Measurements from ENCODE around the gene ZBTB8A. TPM values are rescaled to one million over a fixed set of nuclear protein-coding genes. Genes with fewer than 3 reads are reported as not detected.

The ZBTB8A gene
- 10.1 TPM for total RNA-seq

GRCh38 chr1:32538887-32539583 is at the start of gene ZBTB8A:
Gene ZBTB8A, plus strand, starts transcription at chr1:32539427. Its CDS starts 53,505 bp downstream, at chr1:32592932.
- Histone ChIP-seq H3K4me1 (peaks cover 10% of the 10 kb centered on the region), H3K27me3 (no peaks in the 10 kb centered on the region), H3K27ac (peak within 1 kb of the TSS; percentile 72), H3K36me3 (no peaks in the 10 kb centered on the region), H3K9me3 (no peaks in the 10 kb centered on the region), H3K4me3 (peak within 1 kb of the TSS; percentile 49 to 83)
- no peak for TF ChIP-seq POLR2A (IDR thresholded peaks at IDR 0.05)
- no peak for TF ChIP-seq CTCF (IDR thresholded peaks at IDR 0.05)
- peak; percentile 63 to 65 for TF ChIP-seq POLR2AphosphoS5 (IDR thresholded peaks at IDR 0.05; ENCODE audit: insufficient read depth in 1 of 2, low read depth in 1 of 2)
- intact Hi-C loops (cut with DNase I), result no loop called here
- DNase-seq (ENCODE audit: extremely low spot score in 2 of 2), result no peak

- Histone ChIP-seq H3K27ac (no peak overlapping the region), H3K4me1 (no peaks in the 10 kb centered on the region), H3K27me3 (no peaks in the 10 kb centered on the region), H3K9me3 (no peaks in the 10 kb centered on the region), H3K36me3 (no peaks in the 10 kb centered on the region), H3K4me3 (no peak overlapping the region)
- intact Hi-C loops (cut with DNase I), result no loop called here
- TF ChIP-seq POLR2AphosphoS5 (IDR thresholded peaks at IDR 0.05; ENCODE audit: insufficient read depth in 1 of 2, low read depth in 1 of 2), result no peak
- TF ChIP-seq CTCF (IDR thresholded peaks at IDR 0.05), result no peak
- no peak for TF ChIP-seq POLR2A (IDR thresholded peaks at IDR 0.05)
- no peak for DNase-seq (ENCODE audit: extremely low spot score in 2 of 2)
These were observed 49.3 kb upstream of the ZBTB8A start for GRCh38 chr1:32489774-32490454.

GRCh38 chr1:32491386-32491785 is 47.8 kb upstream of the ZBTB8A start:
- Histone ChIP-seq H3K9me3 (no peaks in the 10 kb centered on the region), H3K27me3 (no peaks in the 10 kb centered on the region), H3K27ac (no peak overlapping the region), H3K4me1 (no peaks in the 10 kb centered on the region), H3K4me3 (no peak overlapping the region), H3K36me3 (no peaks in the 10 kb centered on the region)
- no peak for DNase-seq (ENCODE audit: extremely low spot score in 2 of 2)
- intact Hi-C loops (cut with DNase I), result no loop called here
- no peak for TF ChIP-seq POLR2A (IDR thresholded peaks at IDR 0.05)

GRCh38 chr1:32494196-32494595 is 45.0 kb upstream of the ZBTB8A start:
- no peaks in the 10 kb centered on the region for H3K4me1 ChIP-seq
- no peaks in the 10 kb centered on the region for H3K27me3 ChIP-seq
- no peak for DNase-seq (ENCODE audit: extremely low spot score in 2 of 2)
- TF ChIP-seq POLR2A (IDR thresholded peaks at IDR 0.05) (no peak), POLR2AphosphoS5 (IDR thresholded peaks at IDR 0.05; ENCODE audit: insufficient read depth in 1 of 2, low read depth in 1 of 2) (no peak), CTCF (IDR thresholded peaks at IDR 0.05) (no peak)
- intact Hi-C loops (cut with DNase I), result no loop called here
- H3K9me3 ChIP-seq, result no peaks in the 10 kb centered on the region
- H3K36me3 ChIP-seq, result no peaks in the 10 kb centered on the region
- H3K27ac ChIP-seq, result no peak overlapping the region
- H3K4me3 ChIP-seq, result no peak overlapping the region

- DNase-seq (ENCODE audit: extremely low spot score in 2 of 2), result no peak
- intact Hi-C loops (cut with DNase I), result no loop called here
- H3K9me3 ChIP-seq, result no peaks in the 10 kb centered on the region
- TF ChIP-seq CTCF (IDR thresholded peaks at IDR 0.05) (no peak), POLR2AphosphoS5 (IDR thresholded peaks at IDR 0.05; ENCODE audit: insufficient read depth in 1 of 2, low read depth in 1 of 2) (no peak)
- no peak overlapping the region for H3K27ac ChIP-seq
- no peaks in the 10 kb centered on the region for H3K4me1 ChIP-seq
- no peaks in the 10 kb centered on the region for H3K36me3 ChIP-seq
- H3K27me3 ChIP-seq, result no peaks in the 10 kb centered on the region
- no peak overlapping the region for H3K4me3 ChIP-seq
These were observed 44.4 kb upstream of the ZBTB8A start for GRCh38 chr1:32494711-32495337.

Data from vagina (tissue), 2 donors.